Measurements from ENCODE around the gene HOXA6.

The HOXA6 gene

GRCh38 chr7:27185013-27185853 lies 37.7 kb upstream of the HOXA6 start, which contains the start of gene HOXA11:
HOXA11 (minus strand) TSS chr7:27185232; CDS start chr7:27185144, 88 bp downstream.
- no peak for DNase-seq

- DNase-seq, result no peak
These were observed 36.9 kb upstream of the HOXA6 start for GRCh38 chr7:27184337-27185012.

- no peak for DNase-seq
These were observed 36.2 kb upstream of the HOXA6 start for GRCh38 chr7:27183682-27184336.

- DNase-seq, result no peak
These were observed 35.5 kb upstream of the HOXA6 start for GRCh38 chr7:27182861-27183681.

GRCh38 chr7:27182285-27182841 lies 34.8 kb upstream of the HOXA6 start:
- DNase-seq, result no peak

GRCh38 chr7:27181795-27182275 lies 34.3 kb upstream of the HOXA6 start:
- DNase-seq, result no peak

- DNase-seq, result no peak
These were observed 33.2 kb upstream of the HOXA6 start for GRCh38 chr7:27180431-27181420.

GRCh38 chr7:27179503-27180430 lies 32.2 kb upstream of the HOXA6 start:
- DNase-seq, result peak in 11 of 51 donors; percentile 2 to 34 (median 13)

GRCh38 chr7:27179030-27179429 lies 31.5 kb upstream of the HOXA6 start:
- no peak for DNase-seq

GRCh38 chr7:27178366-27178765 lies 30.8 kb upstream of the HOXA6 start:
- DNase-seq, result no peak

GRCh38 chr7:27177795-27178320 lies 30.3 kb upstream of the HOXA6 start:
- no peak for DNase-seq

GRCh38 chr7:27176962-27177794 lies 29.6 kb upstream of the HOXA6 start:
- no peak for DNase-seq

GRCh38 chr7:27176524-27176845 lies 28.9 kb upstream of the HOXA6 start:
- DNase-seq, result no peak

GRCh38 chr7:27175626-27176523 lies 28.3 kb upstream of the HOXA6 start:
- DNase-seq, result no peak

- DNase-seq, result no peak
These were observed 27.5 kb upstream of the HOXA6 start for GRCh38 chr7:27174874-27175625.
